ENCODE data around the gene VAMP3.

DNA sequence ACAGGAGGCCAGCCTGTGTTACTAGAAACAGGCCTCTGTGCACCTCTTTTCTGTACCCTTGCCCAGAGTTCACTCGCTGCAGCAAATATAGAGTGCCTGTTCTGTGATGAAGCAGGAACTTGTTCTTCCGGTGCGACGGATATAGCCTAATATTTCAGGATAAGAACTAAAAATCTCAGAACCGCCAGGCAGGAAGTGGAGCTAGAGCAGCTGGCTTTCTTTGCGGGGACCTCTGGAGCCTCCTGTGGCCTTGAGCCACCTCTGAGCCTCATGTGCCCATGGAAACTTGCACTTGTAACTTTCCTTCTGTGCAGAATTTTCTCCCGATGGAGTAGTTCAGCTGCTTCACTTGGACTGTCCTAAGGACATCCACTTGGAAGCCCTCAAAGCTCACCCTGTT, 44.5 kb upstream of the VAMP3 start:
- no peak for TF ChIP-seq POLR2AphosphoS5 (IDR thresholded peaks at IDR 0.05)
- TF ChIP-seq, protein P1, sequence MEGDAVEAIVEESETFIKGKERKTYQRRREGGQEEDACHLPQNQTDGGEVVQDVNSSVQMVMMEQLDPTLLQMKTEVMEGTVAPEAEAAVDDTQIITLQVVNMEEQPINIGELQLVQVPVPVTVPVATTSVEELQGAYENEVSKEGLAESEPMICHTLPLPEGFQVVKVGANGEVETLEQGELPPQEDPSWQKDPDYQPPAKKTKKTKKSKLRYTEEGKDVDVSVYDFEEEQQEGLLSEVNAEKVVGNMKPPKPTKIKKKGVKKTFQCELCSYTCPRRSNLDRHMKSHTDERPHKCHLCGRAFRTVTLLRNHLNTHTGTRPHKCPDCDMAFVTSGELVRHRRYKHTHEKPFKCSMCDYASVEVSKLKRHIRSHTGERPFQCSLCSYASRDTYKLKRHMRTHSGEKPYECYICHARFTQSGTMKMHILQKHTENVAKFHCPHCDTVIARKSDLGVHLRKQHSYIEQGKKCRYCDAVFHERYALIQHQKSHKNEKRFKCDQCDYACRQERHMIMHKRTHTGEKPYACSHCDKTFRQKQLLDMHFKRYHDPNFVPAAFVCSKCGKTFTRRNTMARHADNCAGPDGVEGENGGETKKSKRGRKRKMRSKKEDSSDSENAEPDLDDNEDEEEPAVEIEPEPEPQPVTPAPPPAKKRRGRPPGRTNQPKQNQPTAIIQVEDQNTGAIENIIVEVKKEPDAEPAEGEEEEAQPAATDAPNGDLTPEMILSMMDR (IDR thresholded peaks at IDR 0.05): no peak
- no peak for TF ChIP-seq POLR2A (IDR thresholded peaks at IDR 0.05)

Measured in gastroesophageal sphincter (tissue), 3 donors.